Stimulated activated CD8-positive, alpha-beta memory T cell treated with anti-CD3 and anti-CD28 coated beads, Interleukin-7, amount 100 ng/mL, for 1 hour (primary cell): ENCODE data around the gene CCL14.
"Not testable (repeated sequence)": the region's sequence is repeated elsewhere in the genome, so short reads cannot be mapped to it uniquely, and the experiment has no call there.

Source experiments
- DNase-seq, 2 donors: peaks; one replicate each; pipeline ENCODE4 v3.0.0-alpha.2; 2020; ENCODE audit warnings: low read depth in 2 of 2

The CCL14 gene

DNA sequence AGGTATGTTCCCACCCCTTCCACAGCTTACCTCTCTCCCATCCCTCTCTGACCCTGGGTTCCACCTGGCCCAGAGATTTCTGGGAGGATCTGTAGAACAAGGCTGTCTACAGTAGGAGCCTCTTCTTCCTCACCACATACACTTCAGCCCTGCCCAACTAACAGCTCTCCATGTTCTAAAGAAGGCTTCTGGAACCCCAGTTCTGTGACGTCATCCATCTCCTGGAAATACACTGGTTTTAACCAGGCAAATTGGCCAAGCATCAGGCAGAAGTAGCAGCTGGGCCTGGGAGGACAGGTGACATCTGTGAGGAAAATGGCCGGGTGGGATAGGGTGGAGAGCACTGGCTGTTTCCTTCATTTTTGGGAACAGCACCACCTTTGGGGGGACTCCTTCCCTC, 43.0 kb downstream of the CCL14 start, which contains the start of gene LYZL6:
LYZL6 (minus strand) TSS at position 177 of the 400 bp plus-strand sequence. CDS start 4,357 bp downstream, outside the sequence.
- DNase-seq, result no peak

DNA sequence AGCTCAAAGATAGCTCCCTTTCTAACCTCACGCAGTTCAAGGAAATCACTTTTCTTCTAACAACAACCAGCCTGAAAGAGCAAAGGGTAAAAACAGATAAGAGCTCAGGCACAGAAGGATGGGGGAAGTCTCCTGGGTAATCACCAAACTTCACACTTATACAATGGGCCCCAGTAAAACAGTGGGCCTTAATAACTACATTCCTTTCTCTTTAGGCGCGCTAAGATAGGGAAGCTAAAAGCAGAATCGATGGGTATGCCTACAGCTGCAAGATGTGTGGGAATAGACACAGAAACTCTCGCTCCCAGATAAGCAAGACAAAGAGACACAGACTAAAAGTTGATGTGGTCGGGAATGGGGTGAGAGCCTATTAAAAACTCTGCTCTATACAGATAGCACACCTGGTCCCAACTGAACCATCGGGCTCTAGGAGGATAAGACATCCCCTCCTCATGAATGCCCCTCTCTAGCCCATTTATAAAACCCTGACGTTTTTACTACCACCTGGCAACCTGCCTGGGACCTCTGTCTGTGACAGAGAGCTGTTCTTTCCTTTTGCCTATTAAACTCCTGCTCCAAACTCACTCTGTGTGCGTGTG, 43.8 kb downstream of the CCL14 start:
- DNase-seq, result no peak

DNA sequence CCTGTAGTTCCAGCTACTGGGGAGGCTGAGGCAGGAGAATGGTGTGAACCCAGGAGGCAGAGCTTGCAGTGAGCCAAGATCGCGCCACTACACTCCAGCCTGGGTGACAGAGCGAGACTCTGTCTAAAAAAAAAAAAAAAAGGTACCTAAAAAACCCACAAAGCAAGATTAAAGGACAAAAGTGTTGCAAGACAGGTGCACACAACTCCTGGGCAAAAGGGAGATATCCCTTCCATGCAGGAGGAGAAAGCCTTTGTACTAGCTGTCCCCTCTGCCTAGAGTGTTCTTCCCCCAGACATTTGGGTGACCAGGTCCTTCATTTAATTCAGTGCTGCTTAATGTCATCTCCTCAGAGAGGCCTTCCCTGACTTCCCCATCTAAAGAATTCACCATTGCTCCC, 48.0 kb downstream of the CCL14 start:
- DNase-seq, result not testable (repeated sequence)

DNA sequence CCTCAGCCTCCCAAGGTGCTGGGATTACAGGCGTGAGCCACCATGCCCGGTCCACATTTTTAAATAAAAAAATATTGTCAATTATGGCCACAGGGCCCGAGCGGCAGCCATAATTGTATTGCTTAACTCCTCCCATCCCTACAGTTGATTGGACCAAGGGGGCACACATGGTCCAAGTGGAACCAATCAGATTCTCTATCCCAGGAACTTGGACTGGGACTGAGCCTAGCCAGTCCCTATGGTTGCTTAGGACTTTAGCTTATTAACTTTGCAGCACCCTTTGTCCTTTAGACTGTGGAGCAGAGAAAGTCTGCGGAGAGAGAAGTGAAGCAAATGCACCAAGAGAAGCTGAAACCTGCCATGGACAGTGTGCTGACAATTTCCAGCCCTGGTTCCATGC, 50.5 kb downstream of the CCL14 start:
- no peak for DNase-seq

DNA sequence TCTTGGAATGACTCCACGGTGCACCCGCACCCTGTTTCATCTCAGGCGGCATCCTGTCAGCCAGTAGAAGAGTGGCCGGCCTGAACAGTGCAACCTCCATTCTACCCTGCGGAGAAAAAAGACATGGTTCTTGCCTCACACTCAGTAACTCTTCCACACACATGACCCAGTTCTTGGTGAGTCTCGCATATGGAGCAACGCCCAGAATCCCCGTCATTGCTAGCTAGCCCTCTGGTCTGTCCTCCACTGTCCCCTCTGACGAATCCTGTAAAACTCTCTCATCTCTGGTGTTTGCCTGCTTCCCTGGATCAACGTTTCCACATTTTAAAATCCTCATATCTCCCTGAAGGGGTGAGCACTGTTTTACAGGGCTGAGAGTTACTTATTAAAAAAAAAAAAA, 51.8 kb downstream of the CCL14 start:
- no peak for DNase-seq
